Spleen (tissue), 11 donors: ENCODE results near the gene CSMD2. TPM values are rescaled to one million over a fixed set of nuclear protein-coding genes. Genes with fewer than 3 reads are reported as not detected.

Source experiments
- DNase-seq: peaks from one replicate; pipeline ENCODE4 v3.0.0-alpha.2; 2020
- H3K27ac ChIP-seq, 8 donors: fragments of 200-600 bp; sonication (generic) in 7 of 8; 1 replicate in 4 of 8; 2 replicates in 4 of 8; pipeline versions ENCODE4 v1.5.0 to v1.8.0; 2016 to 2021; ENCODE audit warnings: inconsistent platforms in 4 of 8, mild to moderate bottlenecking in 4 of 8, moderate library complexity in 1 of 8
- H3K27me3 ChIP-seq, 7 donors: fragments of 200-600 bp; sonication (generic) in 6 of 7; replicated peaks in 1 of 7; 1 replicate in 4 of 7; 2 replicates in 3 of 7; pipeline versions ENCODE4 v1.5.0 to v1.8.0; 2016 to 2021; ENCODE audit warnings: inconsistent platforms in 3 of 7, mild to moderate bottlenecking in 1 of 7
- H3K36me3 ChIP-seq, 6 donors: fragments of 200-600 bp; sonication (generic) in 5 of 6; 1 replicate in 4 of 6; 2 replicates in 2 of 6; pipeline versions ENCODE4 v1.5.0 to v1.8.0; 2016 to 2021; ENCODE audit warnings: inconsistent platforms in 2 of 6
- H3K4me1 ChIP-seq, 6 donors: fragments of 200-600 bp; sonication (generic) in 5 of 6; 1 replicate in 3 of 6; 2 replicates in 3 of 6; pipeline versions ENCODE4 v1.5.0 to v1.8.0; 2016 to 2021; ENCODE audit warnings: inconsistent platforms in 3 of 6
- H3K4me3 ChIP-seq, 8 donors: fragments of 200-600 bp; sonication (generic) in 7 of 8; 1 replicate in 4 of 8; 2 replicates in 4 of 8; pipeline versions ENCODE4 v1.5.0 to v1.8.0; 2016 to 2021; ENCODE audit warnings: inconsistent platforms in 4 of 8, mild to moderate bottlenecking in 4 of 8, moderate library complexity in 2 of 8
- H3K9me3 ChIP-seq, 8 donors: fragments of 200-600 bp; sonication (generic) in 7 of 8; 1 replicate in 4 of 8; 2 replicates in 4 of 8; pipeline versions ENCODE4 v1.5.0 to v1.8.0; 2016 to 2021; ENCODE audit warnings: inconsistent platforms in 4 of 8
- CTCF ChIP-seq, 11 experiments: fragments of 200-600 bp in 7 of 11; fragments of 450-650 bp in 4 of 11; sonication (generic) in 4 of 11; IDR thresholded peaks in 8 of 11; conservative IDR thresholded peaks in 3 of 11; 1 replicate in 7 of 11; 2 replicates in 4 of 11; pipeline versions ENCODE4 v1.4.0 to v1.8.0; 2016 to 2021; ENCODE audit warnings: antibody characterized with exemption in 11 of 11, inconsistent platforms in 4 of 11, mild to moderate bottlenecking in 1 of 11
- POLR2A ChIP-seq, 3 donors: fragments of 450-650 bp; IDR thresholded peaks; one replicate each; pipeline ENCODE4 v1.5.1; 2017; ENCODE audit warnings: antibody characterized with exemption in 3 of 3, mild to moderate bottlenecking in 1 of 3
- POLR2AphosphoS5 ChIP-seq, 3 donors: sonication (generic); formaldehyde crosslinking; IDR thresholded peaks; one replicate each; pipeline ENCODE4 v1.5.1; 2017; ENCODE audit warnings: antibody characterized with exemption in 3 of 3
- WGBS, 5 donors: extraction: QIAGEN DNeasy Blood & Tissue Kit in 3 of 5; methylation state at CpG; one replicate each; pipeline versions ENCODE4 v1.1.5 to v1.1.7; 2013 to 2018; 5-methylcytosine and 5-hydroxymethylcytosine counted together
- intact Hi-C: fragments of 100-400 bp; cut with DNase I; formaldehyde crosslinking; loops from one replicate; pipeline ENCODE4 v1.15.0; 2023; ENCODE audit warnings: low total_unique reads
- polyA plus RNA-seq, 3 donors: library from polyadenylated mRNA; stranded (reverse); fragments of 200-250 nt; gene quantifications; one replicate each; pipeline ENCODE4 v1.2.1, GENCODE V29; 2013
- small RNA-seq, 4 donors: library from RNA; depleted of rRNA; stranded (forward); fragments of <200 nt; gene quantifications; one replicate each; pipeline ENCODE3, GENCODE V24; 2016
- total RNA-seq, 7 donors: library from RNA; depleted of rRNA in 3 of 7; stranded (reverse); fragments of >200 nt in 3 of 7; fragmentation: NEBNext Ultra II Directional in 4 of 7; extraction: Animal tissue kit (Norgen Biotek cat#: 25700) in 4 of 7; gene quantifications; one replicate each; pipeline versions ENCODE4 v1.1.0 to v1.2.1, GENCODE V29; 2016 to 2021
- donor health status: healthy with polysubstance abuse.
- donor health status: DM: no; HTN: no; CAD: no; lungs with moderate emphysema.
- donor health status: DM: no; HTN: no; CAD: no.
- donor health status: Bipolar disorder and iron deficiency.
- donor health status: healthy.
- donor health status: DM: no; HTN: no; CAD: no.
- donor health status: DM: yes; HTN: yes; CAD: no.

Gene CSMD2
- total and polyA plus RNA-seq, 10 donors, result 0.12 to 2.7 (median 0.96) TPM

- DNase-seq, result no peak
- Histone ChIP-seq H3K4me1 (peaks cover 7 to 56% (median 42%) of the 10 kb centered on the region in 6 donors), H3K36me3 (no peaks in the 10 kb centered on the region), H3K27me3 (no peaks in the 10 kb centered on the region), H3K9me3 (no peaks in the 10 kb centered on the region), H3K4me3 (no peak overlapping the region), H3K27ac (no peak overlapping the region)
- TF ChIP-seq POLR2AphosphoS5 (IDR thresholded peaks at IDR 0.05) (no peak), POLR2A (IDR thresholded peaks at IDR 0.05) (no peak), CTCF (IDR thresholded peaks at IDR 0.05 in 8 of 11, conservative IDR thresholded peaks at IDR 0.05 in 3 of 11) (no peak)
- intact Hi-C loops, result no loop called here
- 72 to 91% (median 79%) methylated on average over 2 of the region's 2 CpGs for WGBS, 5 donors
Observed at GRCh38 chr1:33465316-33465715, 699.7 kb downstream of the CSMD2 start.

GRCh38 chr1:33464552-33464951 is 700.5 kb downstream of the CSMD2 start:
- DNase-seq, result no peak
- no peaks in the 10 kb centered on the region for H3K36me3 ChIP-seq
- WGBS, 5 donors, result 84 to 96% (median 91%) methylated on average over 3 of the region's 3 CpGs
- H3K27ac ChIP-seq, result no peak overlapping the region
- no peak overlapping the region for H3K4me3 ChIP-seq
- intact Hi-C loops, result no loop called here
- TF ChIP-seq POLR2AphosphoS5 (IDR thresholded peaks at IDR 0.05) (no peak), CTCF (IDR thresholded peaks at IDR 0.05 in 8 of 11, conservative IDR thresholded peaks at IDR 0.05 in 3 of 11) (no peak), POLR2A (IDR thresholded peaks at IDR 0.05) (no peak)
- peaks cover 11 to 58% (median 43%) of the 10 kb centered on the region in 6 donors for H3K4me1 ChIP-seq
- H3K9me3 ChIP-seq, result no peaks in the 10 kb centered on the region
- no peaks in the 10 kb centered on the region for H3K27me3 ChIP-seq

Small RNA genes lying within 50 kb of the gene (small RNA-seq; reads per million reads assigned to genes)
- gene RNA5SP42, result 0.15 to 0.69 (median 0.28) reads per million in 4 donors

Other genes starting within 250 kb of the CSMD2 start
- not detected for gene C1orf94, start 11.7 kb upstream of the CSMD2 start, total RNA-seq
- gene C1orf94, start 11.7 kb upstream of the CSMD2 start, polyA plus RNA-seq, result not detected